DMS153 treated with DMSO at 0.1 percent for 48 hours (cell line): ENCODE measurements around the gene MARK4.
"Not testable (repeated sequence)": the region's sequence is repeated elsewhere in the genome, so short reads cannot be mapped to it uniquely, and the experiment has no call there.

Experiments
- DNase-seq: peaks from one replicate; lab custom pipeline; 2025; ENCODE audit not compliant: unreplicated experiment; lab: John Stamatoyannopoulos, UW

Gene MARK4

DNA sequence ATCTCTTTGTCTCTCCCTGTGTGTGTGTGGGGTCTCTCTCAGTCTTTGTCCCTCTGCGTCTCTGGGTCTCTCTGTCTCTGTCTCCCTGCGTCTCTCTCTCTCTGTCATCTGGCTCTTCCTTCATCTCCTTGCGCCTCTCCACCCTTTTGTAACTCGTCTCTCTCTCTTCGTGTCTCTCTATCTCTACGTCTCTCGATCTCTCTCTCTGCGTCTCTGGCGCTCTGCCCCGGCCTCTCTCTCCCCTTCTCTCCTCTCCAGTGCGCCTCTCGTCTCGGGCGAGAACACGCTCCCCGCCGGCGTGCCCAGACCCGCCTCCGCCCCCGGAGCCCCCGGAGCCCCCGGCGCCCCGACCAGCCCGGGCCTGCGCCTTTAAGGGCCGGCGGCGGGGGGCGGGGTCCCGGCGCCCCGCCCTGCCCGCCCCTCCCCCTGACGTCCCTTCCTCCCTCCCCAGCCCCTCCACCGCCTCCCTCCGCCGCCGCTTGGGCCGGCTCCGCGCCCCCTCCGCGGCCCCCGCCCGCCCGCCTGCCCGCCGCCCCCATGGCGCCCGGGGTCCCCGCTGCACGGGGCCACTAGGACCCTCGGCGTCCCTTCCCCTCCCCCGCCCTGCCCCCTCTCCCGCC is at the start of gene MARK4:
Gene MARK4, plus strand, starts transcription at position 440 of the 620 bp plus-strand sequence. CDS start 318 bp downstream, outside the sequence.
- no peak for DNase-seq

DNA sequence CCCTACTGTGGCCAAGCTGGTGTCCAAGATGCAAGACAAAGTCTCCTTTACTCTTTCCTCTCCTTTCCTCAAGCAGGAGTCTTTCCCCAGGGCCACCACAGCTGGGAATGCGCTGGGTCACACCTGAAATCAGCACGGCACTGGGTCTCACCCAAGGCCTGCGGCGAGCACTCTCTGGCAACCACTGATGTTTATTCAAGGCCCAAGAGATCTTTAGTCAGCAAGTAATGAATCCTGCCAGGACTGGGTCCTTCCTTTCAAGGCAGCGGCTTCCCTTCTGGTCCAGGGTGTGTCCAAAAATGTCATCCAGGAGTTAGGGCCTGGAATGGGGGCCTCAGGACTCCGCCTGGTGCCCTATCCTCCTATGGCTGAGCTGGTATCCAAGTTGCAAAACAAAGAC is 48.4 kb upstream of the MARK4 start:
- no peak for DNase-seq

GRCh38 chr19:45205810-45206209 is 45.3 kb upstream of the MARK4 start:
- no peak for DNase-seq

- no peak for DNase-seq
Observed at GRCh38 chr19:45206328-45206727, 44.7 kb upstream of the MARK4 start.

DNA sequence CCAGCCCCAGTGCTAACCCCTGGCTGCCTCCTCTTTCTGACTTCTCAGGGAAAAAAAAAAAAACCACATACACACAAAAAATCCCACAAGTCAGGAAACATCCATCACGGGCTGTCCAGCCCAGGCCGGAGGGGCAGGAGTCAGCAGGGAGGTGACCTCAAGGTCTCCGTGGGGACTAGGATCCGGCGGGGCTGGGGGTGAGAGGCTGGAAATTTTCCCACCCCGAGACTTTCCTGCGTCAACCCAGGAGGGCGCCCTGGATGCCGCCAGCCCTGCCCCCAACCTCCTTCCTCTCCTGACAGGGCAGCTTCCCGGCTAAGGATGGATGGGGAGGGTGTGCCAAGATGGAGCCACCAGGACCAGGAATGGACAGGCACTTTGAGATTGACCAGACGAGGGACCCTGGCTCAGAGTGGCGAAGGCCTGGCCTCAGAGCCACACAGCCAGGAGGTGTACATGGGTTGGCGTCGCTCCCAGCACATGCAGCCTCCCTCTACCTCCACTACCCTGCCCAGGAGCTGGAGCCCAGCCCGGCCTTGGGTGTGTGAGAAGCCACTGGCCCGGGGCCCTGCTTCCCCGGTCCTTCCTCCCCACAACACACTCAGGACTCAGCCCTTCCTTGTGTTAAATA is 39.2 kb upstream of the MARK4 start:
- DNase-seq: no peak

DNA sequence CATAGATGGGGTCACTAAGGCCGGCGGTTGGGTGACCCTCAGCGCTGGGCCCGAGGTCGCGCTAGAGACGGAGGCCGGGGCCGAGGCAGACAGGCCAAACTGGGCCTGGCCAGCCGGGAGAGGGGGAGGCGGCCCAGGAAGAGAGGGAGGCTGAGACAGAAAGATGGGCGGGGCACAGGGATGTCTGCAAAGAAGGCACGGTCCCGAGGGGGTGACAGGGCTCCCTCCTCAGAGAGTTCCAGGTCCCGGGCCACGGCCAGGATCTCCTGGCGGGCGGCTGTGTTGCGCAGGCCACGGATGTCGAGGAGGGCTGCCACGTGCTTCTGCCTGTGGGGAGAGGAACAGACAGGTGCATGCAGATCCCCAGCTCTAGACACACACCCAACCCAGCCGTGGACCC is 38.0 kb upstream of the MARK4 start:
- no peak for DNase-seq

DNA sequence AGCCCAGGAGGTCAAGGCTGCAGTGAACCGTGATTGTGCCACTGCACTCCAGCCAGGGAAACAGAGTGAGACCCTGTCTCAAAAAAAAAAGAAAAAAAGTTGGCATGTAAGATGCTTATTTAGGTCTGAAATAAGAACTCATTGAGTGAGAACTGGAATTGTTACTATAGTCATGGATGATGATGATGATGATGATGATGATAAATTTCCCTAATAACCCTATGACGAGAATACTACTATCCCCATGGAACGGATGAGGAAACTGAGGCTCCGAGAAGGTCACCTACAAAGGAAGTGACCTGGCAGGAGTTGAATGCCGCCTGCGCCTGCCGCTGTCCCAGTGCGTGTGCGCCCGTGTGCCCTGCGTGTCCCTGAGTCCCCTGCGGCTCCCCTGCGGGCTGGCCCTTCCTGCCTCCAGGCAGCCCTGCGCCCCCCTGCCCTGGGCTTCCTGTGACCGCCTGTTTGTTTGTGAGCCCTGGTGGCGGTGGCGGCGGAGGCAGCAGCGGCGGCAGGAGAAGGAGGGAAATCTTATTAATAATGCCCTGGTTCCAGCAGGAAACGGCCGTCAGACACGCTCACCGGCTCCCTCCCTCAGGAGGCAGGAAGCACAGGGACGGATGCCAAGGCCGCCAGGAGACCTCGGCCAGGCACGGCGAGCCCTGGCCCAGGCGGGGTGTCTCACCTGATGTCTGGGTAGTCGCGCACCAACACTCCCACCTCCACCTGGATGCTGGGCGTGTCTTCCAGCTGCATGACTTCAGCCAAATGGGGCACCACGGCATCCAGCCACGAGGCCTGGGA is 35.5 kb upstream of the MARK4 start:
- peak; percentile 39 for DNase-seq

- no peak for DNase-seq
Observed at GRCh38 chr19:45216667-45217066, 34.4 kb upstream of the MARK4 start.

DNA sequence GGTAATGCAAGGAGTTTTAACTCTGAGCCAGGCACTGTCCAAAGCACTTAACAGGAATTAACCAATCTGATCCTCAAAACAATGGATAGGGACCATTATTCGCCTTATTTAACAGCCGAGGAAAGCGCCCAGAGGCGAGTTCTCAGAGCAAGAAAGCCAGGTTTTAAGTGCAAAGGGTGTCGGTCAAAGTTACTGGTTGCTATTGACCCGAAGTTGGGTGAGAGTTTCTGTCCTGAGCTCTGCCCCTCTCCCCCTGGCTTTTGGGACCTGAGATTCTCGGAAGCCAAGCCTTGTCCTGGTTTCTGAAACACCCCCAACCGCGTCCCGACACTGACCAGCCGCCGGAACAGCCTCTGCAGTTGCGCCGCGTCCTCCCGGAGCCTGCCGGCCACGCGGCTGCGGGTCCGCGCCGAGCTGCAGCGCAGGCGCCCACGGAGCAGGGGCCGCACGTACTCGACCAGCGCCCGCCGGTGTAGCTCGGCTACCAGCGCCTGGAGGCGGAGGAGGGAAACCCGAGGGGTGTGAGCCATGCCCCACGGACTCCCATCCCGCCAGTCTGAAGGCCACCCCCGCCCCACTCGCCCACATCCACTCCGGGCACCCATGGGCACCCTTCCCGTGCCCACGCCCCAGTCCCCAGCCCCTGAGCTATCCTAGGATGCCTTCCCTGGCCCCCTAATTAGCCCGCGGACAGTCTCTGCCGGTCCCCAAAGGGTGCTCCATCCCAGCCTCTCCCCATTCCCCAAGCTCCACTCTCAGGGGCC is 33.7 kb upstream of the MARK4 start:
- DNase-seq: no peak

- DNase-seq: no peak
Observed at GRCh38 chr19:45217957-45218334, 33.1 kb upstream of the MARK4 start.

DNA sequence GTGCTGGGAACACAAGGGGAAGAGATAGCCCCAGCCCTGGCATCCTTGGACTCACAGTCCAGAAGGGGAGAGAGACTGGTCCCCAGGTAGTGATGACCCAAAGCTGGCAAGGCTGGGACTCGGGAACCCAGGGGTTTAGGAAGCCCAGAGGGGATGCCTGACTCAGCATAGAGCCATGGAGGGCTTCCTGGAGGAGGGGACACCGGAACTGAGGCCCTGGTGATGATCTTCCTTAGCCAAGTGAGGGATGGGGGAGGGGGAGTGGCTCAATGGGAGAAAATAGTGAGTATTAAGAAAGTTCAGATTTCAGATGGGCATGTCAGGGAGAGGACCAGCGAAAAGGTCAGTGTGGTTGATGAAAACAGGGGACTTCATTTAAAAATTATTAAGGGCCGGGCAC is 32.6 kb upstream of the MARK4 start:
- no peak for DNase-seq

GRCh38 chr19:45218911-45219743 is 31.9 kb upstream of the MARK4 start:
- DNase-seq: no peak

GRCh38 chr19:45222724-45223123 is 28.3 kb upstream of the MARK4 start:
- DNase-seq: no peak

DNA sequence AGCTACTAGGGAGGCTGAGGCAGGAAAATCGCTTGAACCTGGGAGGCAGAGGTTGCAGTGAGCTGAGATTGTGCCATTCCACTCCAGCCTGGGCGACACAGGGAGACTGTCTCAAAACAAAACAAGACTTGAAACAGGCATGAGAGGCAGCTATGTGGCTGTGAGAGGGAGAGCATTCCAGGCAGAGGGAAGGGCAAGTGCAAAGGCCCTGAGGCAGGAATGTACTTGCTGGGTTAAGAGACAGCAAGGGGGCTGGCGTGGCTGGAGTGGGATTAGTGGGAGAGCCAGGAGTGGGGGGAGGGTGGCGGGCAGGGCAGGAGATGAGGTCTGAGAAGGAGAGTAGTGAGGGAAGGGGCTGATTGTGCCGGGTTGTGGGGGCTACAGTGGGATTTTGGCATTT is 27.2 kb upstream of the MARK4 start:
- no peak for DNase-seq

DNA sequence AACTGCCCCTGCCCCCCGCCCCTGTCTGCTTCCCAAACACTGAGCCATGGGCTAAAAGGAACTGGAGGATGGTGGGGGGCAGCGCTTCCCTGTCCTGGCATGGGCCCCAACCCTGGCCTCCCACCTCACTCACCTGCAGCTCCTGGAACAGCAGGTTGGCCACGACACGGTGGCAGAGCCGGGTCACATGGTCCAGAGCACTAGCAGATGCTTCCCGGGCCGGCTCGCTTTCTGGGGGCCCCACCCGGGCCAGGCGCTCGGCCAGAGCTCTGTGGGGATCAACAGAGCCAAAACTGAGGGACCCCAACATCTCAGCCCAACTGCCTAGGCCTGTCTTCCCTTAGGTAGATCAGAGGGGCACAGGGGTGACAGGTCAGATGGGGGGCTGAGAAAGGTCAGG is 26.4 kb upstream of the MARK4 start:
- no peak for DNase-seq

DNA sequence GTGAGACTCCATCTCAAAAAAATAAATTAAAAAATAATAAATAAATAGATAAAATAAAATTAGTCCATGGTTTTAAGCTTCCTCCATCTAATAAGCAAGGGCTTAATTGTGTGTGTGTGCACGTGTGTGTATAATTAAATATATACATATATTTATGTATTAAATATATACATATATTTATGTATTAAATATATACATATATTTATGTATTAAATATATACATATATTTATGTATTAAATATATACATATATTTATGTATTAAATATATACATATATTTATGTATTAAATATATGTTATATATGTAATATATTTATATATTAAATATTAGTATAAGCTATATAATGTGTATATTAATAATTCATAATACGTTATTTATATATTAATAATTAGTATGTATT is 22.0 kb upstream of the MARK4 start:
- not testable (repeated sequence) for DNase-seq

DNA sequence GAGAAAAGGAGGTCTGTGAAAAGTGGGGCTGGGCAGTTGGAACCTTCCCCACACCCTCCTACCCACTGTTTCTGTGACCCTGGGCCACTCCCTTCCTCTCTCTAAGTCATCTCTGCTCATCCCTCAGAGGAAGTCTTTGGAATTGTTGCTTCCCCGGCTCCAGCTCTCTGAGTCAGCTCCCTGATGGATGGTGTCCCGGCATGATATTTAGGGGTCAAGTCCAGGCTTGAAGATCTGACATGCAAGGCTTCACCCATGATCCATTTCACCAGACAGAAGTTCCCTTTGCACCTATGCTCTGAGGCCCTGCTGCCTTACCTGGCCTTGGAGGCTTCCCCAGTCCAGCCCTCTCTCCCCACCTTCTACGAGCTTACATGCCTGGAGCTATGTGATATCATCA is 19.2 kb upstream of the MARK4 start:
- DNase-seq: no peak

GRCh38 chr19:45234089-45234869 is 16.8 kb upstream of the MARK4 start:
- DNase-seq: no peak

- DNase-seq: no peak
Observed at GRCh38 chr19:45235485-45235884, 15.6 kb upstream of the MARK4 start.

DNA sequence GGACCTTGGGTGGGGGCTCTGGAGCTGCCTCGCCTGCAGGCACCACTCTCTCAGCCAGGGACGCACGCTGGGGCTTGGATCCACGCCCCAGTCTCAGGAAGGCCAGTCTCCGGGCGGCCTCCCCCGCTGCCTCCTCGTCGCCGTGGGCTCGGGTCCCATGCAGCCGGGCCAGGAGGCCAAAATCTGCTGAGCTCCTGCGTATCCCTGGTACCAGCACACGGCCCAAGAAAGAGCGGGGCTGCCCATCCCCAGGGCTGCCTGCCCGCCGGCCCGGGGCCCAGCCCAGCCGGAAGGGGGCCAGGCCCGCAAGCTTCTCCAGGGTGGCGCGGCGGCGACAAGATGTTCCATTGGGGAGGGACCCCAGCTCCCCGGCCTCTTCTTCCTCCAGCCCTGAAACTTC is 12.5 kb upstream of the MARK4 start:
- DNase-seq: no peak
